Small intestine (tissue), 7 donors: ENCODE results near the gene LUC7L3. TPM values are rescaled to one million over a fixed set of nuclear protein-coding genes. Genes with fewer than 3 reads are reported as not detected.
"Not testable (repeated sequence)": the region's sequence is repeated elsewhere in the genome, so short reads cannot be mapped to it uniquely, and the experiment has no call there.

ENCODE experiments used
- DNase-seq, 2 donors: peaks; one replicate each; pipeline versions ENCODE4 v3.0.0 to v3.0.0-alpha.2; 2013
- FAIRE-seq: peaks from 2 replicates; lab custom pipeline; 2012; peaks lifted over from hg19 to GRCh38; lab: Jason Lieb, UNC
- H3K27ac ChIP-seq, 3 donors: one replicate each; pipeline ENCODE4 v1.5.1; 2013; ENCODE audit warnings: low read length in 2 of 3, mild to moderate bottlenecking in 2 of 3, control low read depth in 1 of 3, inconsistent platforms in 1 of 3, low read depth in 1 of 3, moderate library complexity in 1 of 3
- H3K27me3 ChIP-seq, 3 donors: one replicate each; pipeline ENCODE4 v1.6.1; 2013; ENCODE audit warnings: low read length in 3 of 3, inconsistent platforms in 1 of 3; ENCODE audit not compliant: control insufficient read depth in 3 of 3, insufficient read depth in 3 of 3
- H3K36me3 ChIP-seq, 3 donors: one replicate each; pipeline ENCODE4 v1.6.1; 2013; ENCODE audit warnings: low read length in 3 of 3, inconsistent platforms in 1 of 3, low read depth in 1 of 3, mild to moderate bottlenecking in 1 of 3, moderate library complexity in 1 of 3; ENCODE audit not compliant: control insufficient read depth in 3 of 3, insufficient read depth in 2 of 3
- H3K4me1 ChIP-seq, 3 donors: one replicate each; pipeline ENCODE4 v1.6.1; 2013; ENCODE audit warnings: low read length in 2 of 3, inconsistent platforms in 1 of 3, low read depth in 1 of 3, mild to moderate bottlenecking in 1 of 3, moderate library complexity in 1 of 3; ENCODE audit not compliant: control insufficient read depth in 3 of 3, insufficient read depth in 2 of 3
- H3K4me3 ChIP-seq, 3 donors: one replicate each; pipeline ENCODE4 v1.5.1; 2013; ENCODE audit warnings: low read length in 3 of 3, control low read depth in 1 of 3, inconsistent platforms in 1 of 3, low read depth in 1 of 3, mild to moderate bottlenecking in 1 of 3, moderate library complexity in 1 of 3
- H3K9me3 ChIP-seq, 2 donors: one replicate each; pipeline ENCODE4 v1.6.1; 2013; ENCODE audit warnings: low read depth in 1 of 2, low read length in 1 of 2; ENCODE audit not compliant: control insufficient read depth in 2 of 2, insufficient read depth in 1 of 2
- whole genome bisulfite sequencing, 3 donors: extraction: QIAGEN DNeasy Blood & Tissue Kit; methylation state at CpG; one replicate each; pipeline ENCODE4 v1.1.7; 2013; 5-methylcytosine and 5-hydroxymethylcytosine counted together
- polyA plus RNA-seq, 4 donors: library from polyadenylated mRNA; stranded (reverse) in 3 of 4; unstranded in 1 of 4; fragments of 200-250 nt in 3 of 4; fragments of 120-200 nt in 1 of 4; gene quantifications; one replicate each; pipeline versions ENCODE4 v1.2.1 to v1.2.3, GENCODE V29; 2013
- donor health status: healthy with polysubstance abuse.
- donor health status: control.
- donor health status: control.
- donor health status: Bipolar disorder and iron deficiency.
- donor health status: healthy.

LUC7L3 gene
- polyA plus RNA-seq, 4 donors, result 57.4 to 466 (median 313) TPM

- H3K4me1 ChIP-seq, result peaks cover 9 to 43% (median 19%) of the 10 kb centered on the region in 3 donors
These were observed 5.2 kb downstream of the LUC7L3 start for GRCh38 chr17:50724622-50725021.

GRCh38 chr17:50725769-50726655 is 6.6 kb downstream of the LUC7L3 start:
- DNase-seq (peak in 1 of 2 donors; percentile 76), FAIRE-seq (no peak)
- Histone ChIP-seq H3K4me1 (peaks cover 11 to 50% (median 24%) of the 10 kb centered on the region in 3 donors), H3K36me3 (peaks cover 0 to 22% (median 0%) of the 10 kb centered on the region in 3 donors), H3K27me3 (no peaks in the 10 kb centered on the region), H3K4me3 (no peak overlapping the region), H3K9me3 (no peaks in the 10 kb centered on the region), H3K27ac (no peak overlapping the region)
- WGBS, 3 donors, result 26 to 60% (median 43%) methylated on average over 12 of the region's 12 CpGs

More at GRCh38 chr17:50724622-50725021, 5.2 kb downstream of the LUC7L3 start:
- 89 to 92% (median 90%) methylated on average over 6 of the region's 6 CpGs for WGBS, 3 donors
- not testable (repeated sequence) for H3K9me3 ChIP-seq, FAIRE-seq, H3K27me3 ChIP-seq, H3K27ac ChIP-seq, H3K4me3 ChIP-seq, DNase-seq
- H3K36me3 ChIP-seq, result peaks cover 0 to 17% (median 0%) of the 10 kb centered on the region in 3 donors

- no peaks in the 10 kb centered on the region for H3K9me3 ChIP-seq
- H3K4me1 ChIP-seq, result peaks cover 18 to 50% (median 19%) of the 10 kb centered on the region in 3 donors
- FAIRE-seq (no peak), DNase-seq (no peak)
- H3K36me3 ChIP-seq, result peaks cover 0 to 26% (median 0%) of the 10 kb centered on the region in 3 donors
- no peak overlapping the region for H3K27ac ChIP-seq
- WGBS, 3 donors, result 18 to 68% (median 43%) methylated on average over 2 of the region's 2 CpGs
- H3K27me3 ChIP-seq, result no peaks in the 10 kb centered on the region
- H3K4me3 ChIP-seq, result no peak overlapping the region
These were observed 8.7 kb downstream of the LUC7L3 start for GRCh38 chr17:50728112-50728429.

GRCh38 chr17:50728881-50729765 is 9.7 kb downstream of the LUC7L3 start:
- WGBS, 3 donors, result 49 to 57% (median 56%) methylated on average over 5 of the region's 5 CpGs
- no peak for FAIRE-seq
- peaks cover 18 to 43% (median 19%) of the 10 kb centered on the region in 3 donors for H3K4me1 ChIP-seq

GRCh38 chr17:50731575-50732460 is 12.4 kb downstream of the LUC7L3 start:
- Histone ChIP-seq H3K27ac (peak overlapping the region; percentile 55 to 66 (median 59)), H3K36me3 (peaks cover 0 to 26% (median 0%) of the 10 kb centered on the region in 3 donors), H3K27me3 (no peaks in the 10 kb centered on the region), H3K4me3 (no peak overlapping the region), H3K9me3 (no peaks in the 10 kb centered on the region), H3K4me1 (peaks cover 16 to 31% (median 19%) of the 10 kb centered on the region in 3 donors)
- no peak for FAIRE-seq
- WGBS, 3 donors, result 33 to 60% (median 43%) methylated on average over 7 of the region's 7 CpGs
- DNase-seq, result peak; percentile 70 to 78

More at GRCh38 chr17:50728881-50729765, 9.7 kb downstream of the LUC7L3 start:
- H3K4me3 ChIP-seq, result no peak overlapping the region
- no peak overlapping the region for H3K27ac ChIP-seq
- no peaks in the 10 kb centered on the region for H3K9me3 ChIP-seq
- H3K36me3 ChIP-seq, result peaks cover 0 to 26% (median 0%) of the 10 kb centered on the region in 3 donors
- no peak for DNase-seq
- no peaks in the 10 kb centered on the region for H3K27me3 ChIP-seq

GRCh38 chr17:50735287-50735686 is 15.9 kb downstream of the LUC7L3 start:
- Histone ChIP-seq H3K27me3 (no peaks in the 10 kb centered on the region), H3K27ac (no peak overlapping the region), H3K4me1 (peaks cover 3 to 21% (median 8%) of the 10 kb centered on the region in 3 donors), H3K9me3 (no peaks in the 10 kb centered on the region), H3K4me3 (no peak overlapping the region), H3K36me3 (peaks cover 0 to 25% (median 13%) of the 10 kb centered on the region in 3 donors)
- FAIRE-seq (no peak), DNase-seq (no peak)
- 36 to 61% (median 49%) methylated on average over 3 of the region's 3 CpGs for WGBS, 3 donors

- no peak overlapping the region for H3K4me3 ChIP-seq
- H3K36me3 ChIP-seq, result peaks cover 8 to 34% (median 22%) of the 10 kb centered on the region in 3 donors
- DNase-seq (no peak), FAIRE-seq (no peak)
- no peak overlapping the region for H3K27ac ChIP-seq
- no peaks in the 10 kb centered on the region for H3K9me3 ChIP-seq
- 88 to 92% (median 90%) methylated on average over 2 of the region's 2 CpGs for WGBS, 3 donors
- H3K27me3 ChIP-seq, result no peaks in the 10 kb centered on the region
- H3K4me1 ChIP-seq, result peaks cover 3 to 4% (median 3%) of the 10 kb centered on the region in 3 donors
These were observed 17.8 kb downstream of the LUC7L3 start for GRCh38 chr17:50737118-50737698.
